Left colon (tissue), 2 donors: Measurements from ENCODE around the gene IRF2BPL. TPM values are rescaled to one million over a fixed set of nuclear protein-coding genes. Genes with fewer than 3 reads are reported as not detected.

Experiments used
- ATAC-seq: fragments of 200-7000 bp; cut with Tn5 transposase; one replicate; pipeline ENCODE4 v1.9.1; 2020; ENCODE audit warnings: mild to moderate bottlenecking, moderate library complexity
- DNase-seq, 2 donors: peaks; one replicate each; pipeline ENCODE4 v3.0.0-alpha.2; 2020
- intact Hi-C, 2 donors: fragments of 100-400 bp; cut with DNase I in 1 of 2; cut with micrococcal nuclease in 1 of 2; formaldehyde crosslinking; loops; one replicate each; pipeline versions ENCODE4 v1.11.2 to v1.14.0; 2022; cut with DNase I, micrococcal nuclease
- total RNA-seq, 2 donors: library from RNA; stranded (reverse); fragmentation: NEBNext Ultra II Directional; extraction: Animal tissue kit (Norgen Biotek cat#: 25700); gene quantifications; one replicate each; pipeline ENCODE4 v1.2.1, GENCODE V29; 2021
- donor health status: DM: no; HTN: no; CAD: no.
- donor health status: DM: yes; HTN: yes; CAD: no.

IRF2BPL gene
- total RNA-seq, 2 donors from 2014 or later = 15.5 to 25.5 TPM

GRCh38 chr14:76977793-76978720 is 50.5 kb downstream of the IRF2BPL start:
- intact Hi-C loops = no loop called here
- DNase-seq (peak in 1 of 2 donors; percentile 61), ATAC-seq (peak; percentile 26)

- ATAC-seq (no peak), DNase-seq (no peak)
- intact Hi-C loops = no loop called here
Measured at GRCh38 chr14:76976240-76977005, 52.1 kb downstream of the IRF2BPL start.

- DNase-seq (no peak), ATAC-seq (no peak)
- intact Hi-C loops = no loop called here
Measured at GRCh38 chr14:76975812-76976211, 52.7 kb downstream of the IRF2BPL start.

- intact Hi-C loops = no loop called here
- DNase-seq (no peak), ATAC-seq (no peak)
Measured at GRCh38 chr14:76975051-76975450, 53.5 kb downstream of the IRF2BPL start.

Other genes starting within 250 kb of the IRF2BPL start
- 10 to 100 TPM; 12.9 to 13.2 TPM for gene ANGEL1, start 215.8 kb downstream of the IRF2BPL start, total RNA-seq
- not detected for gene LRRC74A, start 202.3 kb downstream of the IRF2BPL start, total RNA-seq
- gene CIPC, start 69.5 kb upstream of the IRF2BPL start, total RNA-seq = 10 to 100 TPM; 50.4 to 52.0 TPM
- gene ZDHHC22, start 113.1 kb upstream of the IRF2BPL start, total RNA-seq = not detected
- gene TMEM63C, start 153.1 kb upstream of the IRF2BPL start, total RNA-seq = 10 to 100 TPM; 22.4 to 43.0 TPM
- gene NGB, start 242.5 kb upstream of the IRF2BPL start, total RNA-seq = under 1 TPM in 1 of 2 donors, not detected in 1; 0.31 TPM